ENCODE data around the gene KIAA1671. TPM values are rescaled to one million over a fixed set of nuclear protein-coding genes. Genes with fewer than 3 reads are reported as not detected.
A peak's percentile ranks its signal among the peaks of the same experiment; 100 is the strongest.
"Not testable (repeated sequence)": the region's sequence is repeated elsewhere in the genome, so short reads cannot be mapped to it uniquely, and the experiment has no call there.

The KIAA1671 gene
- total RNA-seq, 1 donor from 2014 or later = 17.6 TPM

DNA sequence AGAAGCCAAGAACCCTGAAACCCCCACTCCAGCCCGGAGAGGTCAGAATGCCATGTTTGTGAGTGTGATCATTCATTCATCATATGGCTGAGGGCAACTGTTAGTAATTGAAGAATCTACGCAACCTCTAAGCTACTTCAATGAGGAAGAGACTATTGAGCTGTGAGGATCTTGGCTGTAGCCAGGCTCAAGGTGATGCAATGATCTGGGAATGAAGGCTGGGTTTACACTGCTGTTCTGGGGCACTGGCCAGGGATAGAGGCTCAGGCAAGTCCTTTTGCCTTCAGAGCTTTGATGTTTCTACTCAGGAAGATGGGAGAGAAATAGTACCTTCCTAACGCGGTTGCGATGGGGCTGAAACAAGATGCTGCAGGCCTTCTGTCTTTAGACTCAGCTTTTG is 279.8 kb downstream of the KIAA1671 start:
- DNase-seq (ENCODE audit: low spot score) = no peak
- no peaks in the 10 kb centered on the region for H3K36me3 Mint-ChIP-seq (ENCODE audit: low read depth)
- no peak overlapping the region for H3K27ac Mint-ChIP-seq
- peaks cover 4% of the 10 kb centered on the region for H3K4me1 Mint-ChIP-seq (ENCODE audit: low read depth)
- intact Hi-C loops (cut with micrococcal nuclease) = loop anchor here (10.0 kb wide), 1 partner anchor 1132 kb away; no protein-coding TSS in a partner anchor
- H3K27me3 Mint-ChIP-seq (ENCODE audit: insufficient read depth) = peaks cover 18% of the 10 kb centered on the region
- H3K9me3 Mint-ChIP-seq = no peaks in the 10 kb centered on the region
- H3K4me3 Mint-ChIP-seq = no peak overlapping the region

GRCh38 chr22:25233706-25234105 is 281.2 kb downstream of the KIAA1671 start:
- H3K4me3 Mint-ChIP-seq; H3K4me1 Mint-ChIP-seq (ENCODE audit: low read depth); H3K36me3 Mint-ChIP-seq (ENCODE audit: low read depth); H3K27ac Mint-ChIP-seq; H3K9me3 Mint-ChIP-seq; DNase-seq (ENCODE audit: low spot score): not testable (repeated sequence)
- H3K27me3 Mint-ChIP-seq (ENCODE audit: insufficient read depth) = peaks cover 22% of the 10 kb centered on the region
- intact Hi-C loops (cut with micrococcal nuclease) = loop anchor here (10.0 kb wide), 1 partner anchor 1131 kb away; no protein-coding TSS in a partner anchor

DNA sequence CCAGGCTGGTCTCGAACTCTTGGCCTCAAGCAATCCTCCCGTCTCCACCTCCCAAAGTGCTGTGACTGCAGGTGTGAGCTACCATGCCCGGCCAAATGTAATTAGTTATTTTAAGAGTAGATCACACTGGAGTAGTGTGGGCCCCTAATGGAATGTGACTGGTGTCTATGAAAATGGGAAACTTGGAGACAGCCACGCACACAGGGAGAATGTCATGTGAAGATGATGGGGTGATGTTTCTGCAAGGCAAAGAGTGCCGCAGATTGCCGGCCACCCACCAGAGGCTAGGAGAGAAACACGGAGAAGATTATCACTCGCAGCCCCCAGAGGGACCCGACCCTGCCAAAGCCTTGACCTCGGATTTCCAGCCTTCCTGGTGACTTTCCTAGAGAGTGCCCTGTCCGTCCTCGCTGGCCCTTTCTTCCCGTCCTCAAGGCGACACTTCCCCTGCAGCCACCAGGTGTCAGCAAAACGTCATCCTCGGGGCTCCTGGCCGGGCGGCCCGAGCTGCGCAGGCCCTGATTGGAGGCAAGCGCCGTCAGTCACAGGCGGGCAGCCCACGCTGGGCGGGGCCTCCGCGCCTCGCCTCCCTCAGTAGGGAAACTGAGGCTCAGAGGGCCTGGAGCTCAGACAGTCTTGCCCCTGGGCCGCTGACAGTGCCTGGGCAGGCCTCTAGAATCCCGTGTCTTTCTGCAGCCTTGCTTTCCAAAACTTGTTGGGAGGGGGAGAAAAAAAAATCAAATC is 283.2 kb downstream of the KIAA1671 start:
- Mint-ChIP-seq H3K9me3 (no peaks in the 10 kb centered on the region), H3K36me3 (ENCODE audit: low read depth) (no peaks in the 10 kb centered on the region), H3K27ac (no peak overlapping the region), H3K27me3 (ENCODE audit: insufficient read depth) (peaks cover 28% of the 10 kb centered on the region), H3K4me1 (ENCODE audit: low read depth) (peaks cover 4% of the 10 kb centered on the region), H3K4me3 (no peak overlapping the region)
- intact Hi-C loops (cut with micrococcal nuclease) = loop anchor here (2.0 to 10.0 kb wide), 2 partner anchors 1095 to 1129 kb away; no protein-coding TSS in a partner anchor
- DNase-seq (ENCODE audit: low spot score) = peak; percentile 67

- DNase-seq (ENCODE audit: low spot score) = no peak
- no peaks in the 10 kb centered on the region for H3K36me3 Mint-ChIP-seq (ENCODE audit: low read depth)
- peaks cover 32% of the 10 kb centered on the region for H3K27me3 Mint-ChIP-seq (ENCODE audit: insufficient read depth)
- H3K27ac Mint-ChIP-seq = no peak overlapping the region
- no peak overlapping the region for H3K4me3 Mint-ChIP-seq
- intact Hi-C loops (cut with micrococcal nuclease) = loop anchor here (2.0 to 10.0 kb wide), 2 partner anchors 1094 to 1128 kb away; no protein-coding TSS in a partner anchor
- H3K9me3 Mint-ChIP-seq = no peaks in the 10 kb centered on the region
- H3K4me1 Mint-ChIP-seq (ENCODE audit: low read depth) = peaks cover 4% of the 10 kb centered on the region
These were observed 283.9 kb downstream of the KIAA1671 start for GRCh38 chr22:25236417-25236816.

GRCh38 chr22:25237503-25237902 is 285.0 kb downstream of the KIAA1671 start:
- no peak overlapping the region for H3K4me3 Mint-ChIP-seq
- no peak for DNase-seq (ENCODE audit: low spot score)
- intact Hi-C loops (cut with micrococcal nuclease) = loop anchor here (2.0 to 10.0 kb wide), 2 partner anchors 1093 to 1127 kb away; no protein-coding TSS in a partner anchor
- peaks cover 31% of the 10 kb centered on the region for H3K27me3 Mint-ChIP-seq (ENCODE audit: insufficient read depth)
- H3K9me3 Mint-ChIP-seq = no peaks in the 10 kb centered on the region
- peaks cover 4% of the 10 kb centered on the region for H3K4me1 Mint-ChIP-seq (ENCODE audit: low read depth)
- H3K36me3 Mint-ChIP-seq (ENCODE audit: low read depth) = no peaks in the 10 kb centered on the region
- no peak overlapping the region for H3K27ac Mint-ChIP-seq

DNA sequence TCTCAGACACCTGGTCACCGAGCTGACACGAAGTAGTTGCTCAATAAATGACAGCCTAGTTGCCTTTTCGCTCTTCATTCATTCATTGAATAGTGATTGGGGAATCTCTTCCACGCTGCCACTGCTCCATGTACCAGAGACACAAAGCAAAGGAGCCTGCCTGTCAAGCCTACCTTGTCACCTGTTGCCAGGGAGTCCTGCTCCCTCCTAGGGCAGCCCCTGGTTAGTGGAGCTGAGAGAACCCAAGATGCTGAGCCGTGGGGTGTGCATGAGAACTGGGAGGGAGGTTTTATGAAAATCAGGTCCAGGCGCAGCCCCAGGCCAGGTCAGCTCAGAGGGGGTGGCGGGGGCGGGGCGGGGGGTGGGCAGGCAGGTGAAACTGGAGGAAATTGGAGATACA is 285.5 kb downstream of the KIAA1671 start:
- H3K4me1 Mint-ChIP-seq (ENCODE audit: low read depth); H3K9me3 Mint-ChIP-seq; H3K4me3 Mint-ChIP-seq; H3K36me3 Mint-ChIP-seq (ENCODE audit: low read depth); DNase-seq (ENCODE audit: low spot score); H3K27ac Mint-ChIP-seq: not testable (repeated sequence)
- intact Hi-C loops (cut with micrococcal nuclease) = loop anchor here (10.0 kb wide), 1 partner anchor 1127 kb away; no protein-coding TSS in a partner anchor
- peaks cover 31% of the 10 kb centered on the region for H3K27me3 Mint-ChIP-seq (ENCODE audit: insufficient read depth)

Other genes starting within 250 kb of the KIAA1671 start
- not detected in 2 replicates for gene PIWIL3, start 178.0 kb upstream of the KIAA1671 start, total RNA-seq
- gene SGSM1, start 146.5 kb upstream of the KIAA1671 start, total RNA-seq = 0.13 and 0.64 TPM in 2 replicates
- not detected in 2 replicates for gene LHFPL7, start 6.0 kb upstream of the KIAA1671 start, total RNA-seq
- 0.60 TPM in 1 of 2 replicates, not detected in the other for gene CRYBB3, start 247.1 kb downstream of the KIAA1671 start, total RNA-seq

Data from activated T-helper 1 cell treated with anti-CD3 and anti-CD28 coated beads, Interleukin-12 subunit alpha, Interleukin-12 subunit beta, Interleukin-2, Interleukin-4 antibody, amounts not matched to agents 30 ng/mL and 10 ng/mL and 1 ng/mL, durations not matched to agents 14 hours and 24 hours and 36 hours (primary cell).